B cell (primary cell): ENCODE data around the gene RTN4IP1. TPM values are rescaled to one million over a fixed set of nuclear protein-coding genes. Genes with fewer than 3 reads are reported as not detected.
A peak's percentile ranks its signal among the peaks of the same experiment; 100 is the strongest.

Experiments
- ATAC-seq: fragments of 200-7000 bp; cut with Tn5 transposase; one replicate; pipeline ENCODE4 v1.10.0; 2021; ENCODE audit warnings: low read depth, mild to moderate bottlenecking, moderate number of reproducible peaks, moderate library complexity
- CTCF ChIA-PET: fragments of 350-600 bp; sonication (Branson Sonifier 250); formaldehyde crosslinking; loops from one replicate; lab custom pipeline; 2021; ENCODE audit warnings: antibody characterized with exemption, inconsistent platforms; lab: Charles Lee
- POLR2A ChIA-PET: fragments of 350-600 bp; sonication (Branson Sonifier 250); formaldehyde crosslinking; loops from one replicate; lab custom pipeline; 2021; ENCODE audit warnings: antibody characterized with exemption; lab: Charles Lee
- DNase-seq: peaks from one replicate; pipeline ENCODE4 v3.0.0; 2013
- H2AFZ ChIP-seq: 2 replicates; pipeline ENCODE4 v1.6.1; 2012; ENCODE audit warnings: mild to moderate bottlenecking, low read depth, low read length; ENCODE audit not compliant: insufficient read depth, poor library complexity, severe bottlenecking
- H3K27ac ChIP-seq, 2 donors: 1 replicate in 1 of 2; 2 replicates in 1 of 2; pipeline ENCODE4 v1.5.1; 2012 to 2013; ENCODE audit warnings: low read length in 2 of 2, mild to moderate bottlenecking in 2 of 2, moderate library complexity in 1 of 2
- H3K27me3 ChIP-seq, 4 experiments: fragments of 200-600 bp in 1 of 4; sonication (generic) in 1 of 4; replicated peaks in 1 of 4; 1 replicate in 2 of 4; 2 replicates in 2 of 4; pipeline versions ENCODE4 v1.6.1 to v1.7.0; 2013 to 2016; ENCODE audit warnings: low read length in 3 of 4, mild to moderate bottlenecking in 2 of 4, mixed read lengths in 1 of 4, moderate library complexity in 1 of 4; ENCODE audit not compliant: insufficient read depth in 4 of 4, control insufficient read depth in 3 of 4; ENCODE audit errors: control extremely low read depth in 1 of 4
- H3K36me3 ChIP-seq, 2 experiments: replicated peaks in 1 of 2; 1 replicate in 1 of 2; 2 replicates in 1 of 2; pipeline versions ENCODE4 v1.6.1 to v1.7.1; 2013; ENCODE audit warnings: low read length in 1 of 2; ENCODE audit not compliant: insufficient read depth in 2 of 2, control insufficient read depth in 1 of 2; ENCODE audit errors: control extremely low read depth in 1 of 2, extremely low read depth in 1 of 2
- H3K4me1 ChIP-seq, 2 donors: fragments of 200-600 bp in 1 of 2; sonication (generic) in 1 of 2; 1 replicate in 1 of 2; 2 replicates in 1 of 2; pipeline versions ENCODE4 v1.5.1 to v1.6.1; 2013 to 2017; ENCODE audit warnings: low read length in 2 of 2; ENCODE audit not compliant: control insufficient read depth in 2 of 2, insufficient read depth in 2 of 2
- H3K4me2 ChIP-seq: replicated peaks from 2 replicates; pipeline ENCODE3; 2012; ENCODE audit warnings: mild to moderate bottlenecking, low read depth, low read length; ENCODE audit not compliant: poor library complexity, severe bottlenecking
- H3K4me3 ChIP-seq, 5 experiments: fragments of 200-600 bp in 1 of 5; sonication (generic) in 1 of 5; 1 replicate in 3 of 5; 2 replicates in 2 of 5; pipeline versions ENCODE4 v1.5.1 to v1.7.0; 2011 to 2016; ENCODE audit warnings: low read length in 4 of 5, mild to moderate bottlenecking in 4 of 5, low read depth in 2 of 5, control low read depth in 1 of 5, moderate library complexity in 1 of 5; ENCODE audit not compliant: insufficient read depth in 1 of 5; ENCODE audit errors: control extremely low read depth in 1 of 5, extremely low read depth in 1 of 5
- H3K79me2 ChIP-seq: fragments of 200-600 bp; sonication (generic); one replicate; pipeline ENCODE4 v1.6.0; 2016; ENCODE audit warnings: low read length; ENCODE audit not compliant: control insufficient read depth, insufficient read depth
- H3K9ac ChIP-seq: fragments of 200-600 bp; sonication (generic); 2 replicates; pipeline ENCODE4 v1.6.1; 2017; ENCODE audit warnings: mild to moderate bottlenecking, low read length, moderate library complexity
- H3K9me3 ChIP-seq, 3 donors: one replicate each; pipeline versions ENCODE4 v1.6.1 to v1.7.1; 2013; ENCODE audit warnings: low read length in 2 of 3; ENCODE audit not compliant: control insufficient read depth in 2 of 3, insufficient read depth in 1 of 3; ENCODE audit errors: control extremely low read depth in 1 of 3
- H4K20me1 ChIP-seq: 2 replicates; pipeline ENCODE4 v1.6.0; 2012; ENCODE audit warnings: mild to moderate bottlenecking, low read length; ENCODE audit not compliant: insufficient read depth, control insufficient read depth, poor library complexity, severe bottlenecking
- H3K27ac Mint-ChIP-seq: one replicate; pipeline ENCODE4 v1.8.0; 2021; ENCODE audit warnings: mixed read lengths
- H3K27me3 Mint-ChIP-seq: one replicate; pipeline ENCODE4 v1.8.0; 2021; ENCODE audit warnings: mixed read lengths
- H3K4me1 Mint-ChIP-seq: one replicate; pipeline ENCODE4 v1.8.0; 2021; ENCODE audit warnings: mixed read lengths
- H3K4me3 Mint-ChIP-seq: one replicate; pipeline ENCODE4 v1.8.0; 2021; ENCODE audit warnings: mixed read lengths
- H3K9me3 Mint-ChIP-seq: one replicate; pipeline ENCODE4 v1.8.0; 2022; ENCODE audit warnings: mixed read lengths; ENCODE audit not compliant: insufficient read depth
- CTCF ChIP-seq: fragments of 200-600 bp; IDR thresholded peaks from one replicate; pipeline ENCODE4 v1.8.0; 2022; ENCODE audit warnings: antibody characterized with exemption, mild to moderate bottlenecking
- EZH2 ChIP-seq: IDR thresholded peaks from 2 replicates; pipeline ENCODE4 v1.6.1; 2012; ENCODE audit warnings: borderline replicate concordance, low read depth, mild to moderate bottlenecking, moderate library complexity, low read length; ENCODE audit not compliant: insufficient read depth, poor library complexity, severe bottlenecking
- WGBS: methylation state at CpG from one replicate; pipeline ENCODE4 v1.1.5; 2013; ENCODE audit warnings: missing lambda C conversion rate; ENCODE audit not compliant: insufficient coverage; 5-methylcytosine and 5-hydroxymethylcytosine counted together
- intact Hi-C: fragments of 100-400 bp; cut with micrococcal nuclease; formaldehyde crosslinking; loops from one replicate; pipeline ENCODE4 v1.10.0; 2022
- polyA plus RNA-seq: library from polyadenylated mRNA; depleted of rRNA; stranded (reverse); fragments of >200 nt; gene quantifications from 2 replicates; pipeline ENCODE4 v1.2.3, GENCODE V29; 2012
- total RNA-seq, 2 donors: library from RNA; stranded (reverse); fragments of 120-200 nt in 1 of 2; gene quantifications; 1 replicate in 1 of 2; 2 replicates in 1 of 2; pipeline versions ENCODE4 v1.2.3 to v1.2.4, GENCODE V29; 2013 to 2022

Gene RTN4IP1
- total and polyA plus RNA-seq, 2 donors (not counting 1 experiment from before 2014, with no cell fraction given): 9.4 to 12.1 TPM

- peak overlapping the region; percentile 3 for H3K27ac Mint-ChIP-seq
- no peaks in the 10 kb centered on the region for H3K9me3 Mint-ChIP-seq
- peak; percentile 66 for TF ChIP-seq CTCF
- TF ChIP-seq EZH2: no peak
- H3K4me1 Mint-ChIP-seq: peaks cover 59% of the 10 kb centered on the region
- Histone ChIP-seq H3K27ac (no peak overlapping the region), H3K9ac (no peak overlapping the region), H3K27me3 (no peaks in the 10 kb centered on the region), H3K4me1 (peaks cover 40 to 55% of the 10 kb centered on the region in 2 donors), H3K4me3 (no peak overlapping the region), H3K79me2 (peaks cover 40% of the 10 kb centered on the region), H3K36me3 (peaks cover 1 to 3% of the 10 kb centered on the region in 2 experiments), H4K20me1 (no peaks in the 10 kb centered on the region), H2AFZ (no peak overlapping the region), H3K9me3 (no peaks in the 10 kb centered on the region), H3K4me2 (no peak overlapping the region)
- ChIA-PET POLR2A (interaction anchor here (0.9 to 1.2 kb wide), 4 partner anchors 27 to 367 kb away, joined by 3 to 6 read pairs (median 4); partner anchors contain the start of gene CD24), CTCF (interaction anchor here (0.6 to 9.1 kb wide), 43 partner anchors 7 to 504 kb away, joined by 3 to 229 read pairs (median 5); partner anchors contain the start of genes CD24, QRSL1 and RTN4IP1)
- 59% methylated on average over 3 of the region's 6 CpGs for WGBS
- DNase-seq: peak; percentile 69
- no peak overlapping the region for H3K4me3 Mint-ChIP-seq
- H3K27me3 Mint-ChIP-seq: no peaks in the 10 kb centered on the region
- peak; percentile 71 for ATAC-seq
- intact Hi-C loops: loop anchor here (1.0 to 5.0 kb wide), 5 partner anchors 20 to 238 kb away; partner anchors contain the start of genes QRSL1 and RTN4IP1
Measured at GRCh38 chr6:106609699-106610098, 19.6 kb downstream of the RTN4IP1 start.

- Histone ChIP-seq H3K9me3 (no peaks in the 10 kb centered on the region), H3K27me3 (no peaks in the 10 kb centered on the region), H3K79me2 (peaks cover 45% of the 10 kb centered on the region), H2AFZ (no peak overlapping the region), H3K4me2 (no peak overlapping the region), H3K9ac (no peak overlapping the region), H3K36me3 (peaks cover 6 to 7% of the 10 kb centered on the region in 2 experiments), H3K4me1 (peaks cover 25 to 40% of the 10 kb centered on the region in 2 donors), H3K4me3 (no peak overlapping the region), H4K20me1 (no peaks in the 10 kb centered on the region), H3K27ac (no peak overlapping the region)
- TF ChIP-seq CTCF (peak; percentile 92), EZH2 (no peak)
- Mint-ChIP-seq H3K4me1 (peaks cover 43% of the 10 kb centered on the region), H3K27me3 (no peaks in the 10 kb centered on the region), H3K9me3 (no peaks in the 10 kb centered on the region), H3K4me3 (no peak overlapping the region), H3K27ac (no peak overlapping the region)
- peak; percentile 89 for ATAC-seq
- peak; percentile 85 for DNase-seq
- ChIA-PET CTCF (interaction anchor here (0.6 to 9.1 kb wide), 38 partner anchors 14 to 390 kb away, joined by 3 to 229 read pairs (median 5); partner anchors contain the start of genes CD24, QRSL1 and RTN4IP1), POLR2A (interaction anchor here (0.6 kb wide), 1 partner anchor 42 kb away, joined by 3 read pairs; no protein-coding TSS in a partner anchor)
- intact Hi-C loops: loop anchor here (1.0 to 5.0 kb wide), 8 partner anchors 41 to 371 kb away; no protein-coding TSS in a partner anchor
- 0% methylated on average over 1 of the region's 2 CpGs for WGBS
Measured at GRCh38 chr6:106608080-106608668, 21.1 kb downstream of the RTN4IP1 start.
